GM12878 (cell line): ENCODE measurements around the gene FBXO7. TPM values are rescaled to one million over a fixed set of nuclear protein-coding genes. Genes with fewer than 3 reads are reported as not detected.
A peak's percentile ranks its signal among the peaks of the same experiment; 100 is the strongest.

Experiments used
- BHLHE40 ChIP-seq, 2 experiments: fragments of 450-650 bp in 1 of 2; IDR thresholded peaks; 2 replicates each; pipeline ENCODE4 v1.6.1; 2011 to 2017; ENCODE audit warnings: low read depth in 2 of 2, borderline replicate concordance in 1 of 2, improper control_type of control experiment in 1 of 2, low read length in 1 of 2, mild to moderate bottlenecking in 1 of 2
- CBX5 ChIP-seq: sonication (generic); IDR thresholded peaks from 2 replicates; pipeline ENCODE4 v1.6.1; 2016; ENCODE audit warnings: low read depth, moderate library complexity, mild to moderate bottlenecking, inconsistent platforms
- CHD4 ChIP-seq: fragments of 200-600 bp; sonication (generic); IDR thresholded peaks from 2 replicates; pipeline ENCODE4 v1.6.1; 2016; ENCODE audit warnings: mild to moderate bottlenecking
- EZH2 ChIP-seq: IDR thresholded peaks from 2 replicates; pipeline ENCODE4 v1.6.1; 2012; ENCODE audit warnings: low read depth, mild to moderate bottlenecking, control low read depth, inconsistent platforms, low read length, borderline replicate concordance; ENCODE audit not compliant: control insufficient read depth
- FOXK2 ChIP-seq: fragments of 450-650 bp; IDR thresholded peaks from 2 replicates; pipeline ENCODE4 v1.6.1; 2017; ENCODE audit warnings: mild to moderate bottlenecking, moderate library complexity
- MAX ChIP-seq: IDR thresholded peaks from 2 replicates; pipeline ENCODE4 v1.6.1; 2012; ENCODE audit warnings: low read depth, low read length, improper control_type of control experiment
- MEF2A ChIP-seq: IDR thresholded peaks from 2 replicates; pipeline ENCODE4 v1.6.1; 2011; ENCODE audit warnings: low read depth, mild to moderate bottlenecking, low read length, moderate library complexity; ENCODE audit not compliant: insufficient read depth
- MYC ChIP-seq: IDR thresholded peaks from 2 replicates; pipeline ENCODE4 v1.6.1; 2011; ENCODE audit warnings: mild to moderate bottlenecking, low read length, moderate library complexity, inconsistent platforms; ENCODE audit not compliant: insufficient read depth, insufficient replicate concordance, insufficient read length, severe bottlenecking
- PML ChIP-seq: IDR thresholded peaks from 2 replicates; pipeline ENCODE4 v1.6.1; 2012; ENCODE audit warnings: low read length, inconsistent platforms
- POLR2A ChIP-seq: IDR thresholded peaks from 2 replicates; pipeline ENCODE4 v1.6.1; 2011; ENCODE audit warnings: low read depth, mild to moderate bottlenecking, low read length
- POU2F2 ChIP-seq: IDR thresholded peaks from 3 replicates; pipeline ENCODE4 v1.6.1; 2011; ENCODE audit warnings: low read depth, mild to moderate bottlenecking, low read length, borderline replicate concordance
- RAD51 ChIP-seq: fragments of 450-650 bp; IDR thresholded peaks from 2 replicates; pipeline ENCODE4 v1.6.1; 2016; ENCODE audit warnings: moderate library complexity, mild to moderate bottlenecking, inconsistent platforms
- RCOR1 ChIP-seq: conservative IDR thresholded peaks from 2 replicates; pipeline ENCODE4 v1.6.1; 2012; ENCODE audit warnings: low read depth, low read length, improper control_type of control experiment
- RELA ChIP-seq: fragments of 450-650 bp; IDR thresholded peaks from 2 replicates; pipeline ENCODE4 v1.8.0; 2014; ENCODE audit warnings: borderline replicate concordance; ENCODE audit not compliant: partially characterized antibody
- TAF1 ChIP-seq: IDR thresholded peaks from 2 replicates; pipeline ENCODE4 v1.6.1; 2011; ENCODE audit warnings: mild to moderate bottlenecking, low read depth, low read length, borderline replicate concordance
- TBL1XR1 ChIP-seq: IDR thresholded peaks from 2 replicates; pipeline ENCODE4 v1.6.1; 2012; ENCODE audit warnings: low read depth, low read length, improper control_type of control experiment
- YBX1 ChIP-seq: fragments of 450-650 bp; IDR thresholded peaks from 2 replicates; pipeline ENCODE4 v1.6.1; 2016; ENCODE audit warnings: antibody characterized with exemption
- polyA plus RNA-seq, 11 experiments: library from polyadenylated mRNA; depleted of rRNA in 4 of 11; unstranded in 6 of 11; stranded (reverse) in 5 of 11; fragments of >200 nt; fragmentation: Nextera tagmentation in 4 of 11; fragmentation: Illumina TruSeq in 1 of 11; extraction: Ambion mirVana in 4 of 11; extraction: Trizol in 1 of 11; gene quantifications; 1 replicate in 1 of 11; 2 replicates in 10 of 11; pipeline versions ENCODE4 v1.2.1 to v1.2.3, GENCODE V29; 2011 to 2016; ENCODE audit warnings: inconsistent platforms in 2 of 11, missing spikeins in 2 of 11, low read depth in 1 of 11
- total RNA-seq, 4 experiments: library from RNA; depleted of rRNA in 3 of 4; stranded (reverse); fragments of >200 nt in 3 of 4; fragmentation: Illumina TruSeq in 1 of 4; extraction: Trizol in 1 of 4; gene quantifications; 2 replicates each; pipeline versions ENCODE4 v1.2.1 to v1.2.3, GENCODE V29; 2013 to 2021
- TF ChIP-seq, protein P1 (sequence below): IDR thresholded peaks from 2 replicates; pipeline ENCODE4 v1.6.1; 2012; ENCODE audit warnings: low read depth, low read length, improper control_type of control experiment
- TF ChIP-seq, protein P2 (sequence below): fragments of 450-650 bp; IDR thresholded peaks from 2 replicates; pipeline ENCODE4 v1.6.1; 2014; ENCODE audit warnings: mild to moderate bottlenecking

The FBXO7 gene
- total and polyA plus RNA-seq, 10 of the 15 experiments (the other 5 are each of a cell fraction or from before 2014, with no cell fraction given) = 37.3 to 192 (median 110) TPM

DNA sequence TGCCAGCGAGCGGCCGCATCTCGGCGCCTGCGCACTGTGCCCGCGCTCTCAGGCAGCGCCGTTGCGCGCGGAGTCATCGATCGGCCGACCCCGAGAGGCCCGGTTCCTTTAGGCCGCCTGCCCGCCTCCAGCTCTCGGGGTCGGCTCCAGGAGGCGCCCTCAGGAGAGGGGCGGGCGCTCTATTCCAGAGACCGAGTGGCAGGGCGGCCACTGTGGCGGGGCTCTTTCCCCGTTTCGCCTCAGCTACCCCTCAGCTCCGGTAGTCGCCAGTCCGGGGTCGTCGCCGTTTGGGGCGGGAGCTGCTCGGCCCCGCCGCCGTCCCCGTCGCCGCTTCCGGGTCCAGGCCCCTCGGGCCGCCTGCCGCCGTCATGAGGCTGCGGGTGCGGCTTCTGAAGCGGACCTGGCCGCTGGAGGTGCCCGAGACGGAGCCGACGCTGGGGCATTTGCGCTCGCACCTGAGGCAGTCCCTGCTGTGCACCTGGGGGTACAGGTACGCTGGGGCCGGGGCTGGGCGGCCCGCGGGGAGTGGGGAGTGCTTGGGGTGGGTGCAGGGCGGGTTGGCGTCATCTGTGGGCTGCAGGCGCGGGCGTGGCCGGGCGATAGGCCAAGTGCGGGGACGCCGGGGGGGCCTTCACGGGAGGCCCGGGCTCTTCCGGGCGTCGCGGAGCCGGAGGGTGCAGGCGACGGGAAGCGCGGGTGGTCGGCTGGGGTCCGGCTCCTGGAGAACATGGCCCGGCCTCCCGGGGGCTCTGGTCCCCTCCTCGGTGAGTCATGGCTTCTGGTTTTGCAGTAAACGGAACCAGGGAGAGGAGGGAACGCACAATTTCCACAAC is at the start of gene FBXO7 (continued):
- no peak for TF ChIP-seq CBX5
- TF ChIP-seq CHD4 = no peak
- no peak for TF ChIP-seq RCOR1
- peak in 1 of 2 experiments; percentile 5; a peak in 1 of 4 replicates for TF ChIP-seq BHLHE40 (IDR thresholded peaks at IDR 0.05; ENCODE audit: borderline replicate concordance in 1 of 2, low read depth in 2 of 2, low read length in 1 of 2)
- TF ChIP-seq, protein P1, sequence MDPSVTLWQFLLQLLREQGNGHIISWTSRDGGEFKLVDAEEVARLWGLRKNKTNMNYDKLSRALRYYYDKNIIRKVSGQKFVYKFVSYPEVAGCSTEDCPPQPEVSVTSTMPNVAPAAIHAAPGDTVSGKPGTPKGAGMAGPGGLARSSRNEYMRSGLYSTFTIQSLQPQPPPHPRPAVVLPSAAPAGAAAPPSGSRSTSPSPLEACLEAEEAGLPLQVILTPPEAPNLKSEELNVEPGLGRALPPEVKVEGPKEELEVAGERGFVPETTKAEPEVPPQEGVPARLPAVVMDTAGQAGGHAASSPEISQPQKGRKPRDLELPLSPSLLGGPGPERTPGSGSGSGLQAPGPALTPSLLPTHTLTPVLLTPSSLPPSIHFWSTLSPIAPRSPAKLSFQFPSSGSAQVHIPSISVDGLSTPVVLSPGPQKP = no peak
- TF ChIP-seq MYC = no peak
- TF ChIP-seq TBL1XR1 = no peak
- TF ChIP-seq RAD51 = no peak
- peak; percentile 92 for TF ChIP-seq POLR2A
- TF ChIP-seq FOXK2 = no peak
- no peak for TF ChIP-seq EZH2
- TF ChIP-seq, protein P2, sequence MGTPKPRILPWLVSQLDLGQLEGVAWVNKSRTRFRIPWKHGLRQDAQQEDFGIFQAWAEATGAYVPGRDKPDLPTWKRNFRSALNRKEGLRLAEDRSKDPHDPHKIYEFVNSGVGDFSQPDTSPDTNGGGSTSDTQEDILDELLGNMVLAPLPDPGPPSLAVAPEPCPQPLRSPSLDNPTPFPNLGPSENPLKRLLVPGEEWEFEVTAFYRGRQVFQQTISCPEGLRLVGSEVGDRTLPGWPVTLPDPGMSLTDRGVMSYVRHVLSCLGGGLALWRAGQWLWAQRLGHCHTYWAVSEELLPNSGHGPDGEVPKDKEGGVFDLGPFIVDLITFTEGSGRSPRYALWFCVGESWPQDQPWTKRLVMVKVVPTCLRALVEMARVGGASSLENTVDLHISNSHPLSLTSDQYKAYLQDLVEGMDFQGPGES = no peak
- peak; percentile 16 for TF ChIP-seq RELA
- no peak for TF ChIP-seq YBX1
- TF ChIP-seq POU2F2 = peak; percentile 52; the same call in 2 of the 3 replicates
- no peak; the same call in 1 of the 2 replicates for TF ChIP-seq MAX
- no peak for TF ChIP-seq MEF2A
- no peak for TF ChIP-seq PML
- peak; percentile 68; the same call in 1 of the 2 replicates for TF ChIP-seq TAF1
